HG03103 (cell line): ENCODE measurements around the gene PACS2.

Experiments used
- ATAC-seq: cut with Tn5 transposase; IDR thresholded peaks from one replicate; pipeline ENCODE4 v1.9.1; 2021; ENCODE audit warnings: low read depth; ENCODE audit not compliant: unreplicated experiment

The PACS2 gene

GRCh38 chr14:105418269-105419194 is 104.0 kb downstream of the PACS2 start:
- ATAC-seq = no peak

- no peak for ATAC-seq
Observed at GRCh38 chr14:105419195-105420091, 104.9 kb downstream of the PACS2 start, which contains the start of gene MTA1. Gene MTA1 (plus strand): TSS chr14:105419827. CDS start chr14:105420036, 209 bp downstream.

- no peak for ATAC-seq
Observed at GRCh38 chr14:105420101-105420973, 105.8 kb downstream of the PACS2 start.

- no peak for ATAC-seq
Observed at GRCh38 chr14:105420974-105421674, 106.6 kb downstream of the PACS2 start.

GRCh38 chr14:105421723-105422615 is 107.4 kb downstream of the PACS2 start:
- no peak for ATAC-seq

GRCh38 chr14:105422695-105423487 is 108.3 kb downstream of the PACS2 start:
- ATAC-seq = no peak

GRCh38 chr14:105423488-105424195 is 109.1 kb downstream of the PACS2 start:
- no peak for ATAC-seq

- ATAC-seq = no peak
Observed at GRCh38 chr14:105424861-105425260, 110.3 kb downstream of the PACS2 start.

GRCh38 chr14:105425823-105426247 is 111.3 kb downstream of the PACS2 start:
- no peak for ATAC-seq

GRCh38 chr14:105426416-105427130 is 112.0 kb downstream of the PACS2 start:
- no peak for ATAC-seq

- ATAC-seq = no peak
Observed at GRCh38 chr14:105427412-105427811, 112.9 kb downstream of the PACS2 start.

GRCh38 chr14:105427936-105428485 is 113.5 kb downstream of the PACS2 start:
- ATAC-seq = no peak

- ATAC-seq = no peak
Observed at GRCh38 chr14:105430042-105430441, 115.5 kb downstream of the PACS2 start.

GRCh38 chr14:105430565-105430964 is 116.0 kb downstream of the PACS2 start:
- no peak for ATAC-seq

GRCh38 chr14:105431256-105431655 is 116.7 kb downstream of the PACS2 start:
- no peak for ATAC-seq

- ATAC-seq = no peak
Observed at GRCh38 chr14:105432657-105433056, 118.1 kb downstream of the PACS2 start.
